ENCODE measurements around the gene SLC12A4. TPM values are rescaled to one million over a fixed set of nuclear protein-coding genes. Genes with fewer than 3 reads are reported as not detected.

SLC12A4 gene
- total RNA-seq, 1 experiment from 2014 or later = 33.2 TPM

DNA sequence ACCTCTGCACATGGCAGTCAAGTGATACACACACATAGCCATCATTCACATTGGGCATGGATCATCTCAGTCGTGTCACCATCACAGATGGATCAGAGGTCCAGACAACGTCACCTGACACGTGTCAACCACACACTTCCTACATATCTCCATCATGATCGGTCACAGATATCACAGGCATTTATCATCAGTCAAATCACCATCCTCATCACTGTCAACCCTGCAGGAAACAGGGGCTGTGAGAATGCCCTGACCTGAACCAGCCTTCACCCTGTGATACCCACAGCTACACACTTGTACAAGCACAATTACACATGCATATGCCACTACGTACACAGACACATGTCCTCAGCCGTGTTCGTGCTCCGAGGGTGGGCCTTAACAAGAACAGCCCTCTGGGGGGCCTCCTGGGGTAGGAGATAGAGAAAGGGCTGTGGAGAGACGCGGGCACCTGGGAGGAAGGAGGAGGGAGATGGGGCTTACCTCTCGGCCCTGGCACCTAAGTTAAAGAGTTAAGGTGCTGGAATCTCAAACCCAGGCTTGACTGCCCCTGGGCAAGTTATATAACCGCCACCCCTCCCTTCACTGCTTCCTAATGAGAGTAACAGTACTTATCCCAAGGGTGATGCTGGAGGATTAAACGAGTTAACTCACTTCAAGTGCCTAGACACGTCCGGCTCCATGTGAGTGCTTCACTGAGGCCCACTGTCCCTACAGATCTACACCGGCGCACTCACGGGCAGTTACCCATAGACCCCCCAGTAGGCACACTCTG is 1.1 kb downstream of the SLC12A4 start:
- TSS peak; percentile 66 for BruUV-seq (replicated peaks)
- CTCF ChIA-PET = no interaction called here
- peak overlapping the region; percentile 94 for H3K4me3 ChIP-seq (ENCODE audit: low read length)
- no peaks in the 10 kb centered on the region for H3K27me3 ChIP-seq (ENCODE audit: low read length)
- no peaks in the 10 kb centered on the region for H3F3A ChIP-seq (ENCODE audit: low read length, unreplicated experiment)
- ATAC-seq = peak; percentile 5
- no peaks in the 10 kb centered on the region for H4K20me1 ChIP-seq (ENCODE audit: low read length)
- H3K9ac ChIP-seq (ENCODE audit: low read length) = peak overlapping the region; percentile 81
- peaks cover 29% of the 10 kb centered on the region for H3K79me2 ChIP-seq (ENCODE audit: low read length)
- H2AFZ ChIP-seq (ENCODE audit: low read length) = peak overlapping the region; percentile 92
- H3K9me2 ChIP-seq (replicated peaks; ENCODE audit: low read length) = no peaks in the 10 kb centered on the region
- intact Hi-C loops (cut with micrococcal nuclease) = no loop called here
- H3K36me3 ChIP-seq (ENCODE audit: low read depth, low read length) = no peaks in the 10 kb centered on the region; the same call in 1 of the 2 replicates
- H3K27ac ChIP-seq (ENCODE audit: low read length) = no peak overlapping the region
- H3K9me3 ChIP-seq (ENCODE audit: low read length) = no peaks in the 10 kb centered on the region
- no peak for TF ChIP-seq EZH2phosphoT487 (IDR thresholded peaks at IDR 0.05; ENCODE audit: borderline replicate concordance, low read length)
- TF ChIP-seq EZH2 (IDR thresholded peaks at IDR 0.05; ENCODE audit: low read length, unreplicated experiment) = no peak
- TF ChIP-seq, protein P1, sequence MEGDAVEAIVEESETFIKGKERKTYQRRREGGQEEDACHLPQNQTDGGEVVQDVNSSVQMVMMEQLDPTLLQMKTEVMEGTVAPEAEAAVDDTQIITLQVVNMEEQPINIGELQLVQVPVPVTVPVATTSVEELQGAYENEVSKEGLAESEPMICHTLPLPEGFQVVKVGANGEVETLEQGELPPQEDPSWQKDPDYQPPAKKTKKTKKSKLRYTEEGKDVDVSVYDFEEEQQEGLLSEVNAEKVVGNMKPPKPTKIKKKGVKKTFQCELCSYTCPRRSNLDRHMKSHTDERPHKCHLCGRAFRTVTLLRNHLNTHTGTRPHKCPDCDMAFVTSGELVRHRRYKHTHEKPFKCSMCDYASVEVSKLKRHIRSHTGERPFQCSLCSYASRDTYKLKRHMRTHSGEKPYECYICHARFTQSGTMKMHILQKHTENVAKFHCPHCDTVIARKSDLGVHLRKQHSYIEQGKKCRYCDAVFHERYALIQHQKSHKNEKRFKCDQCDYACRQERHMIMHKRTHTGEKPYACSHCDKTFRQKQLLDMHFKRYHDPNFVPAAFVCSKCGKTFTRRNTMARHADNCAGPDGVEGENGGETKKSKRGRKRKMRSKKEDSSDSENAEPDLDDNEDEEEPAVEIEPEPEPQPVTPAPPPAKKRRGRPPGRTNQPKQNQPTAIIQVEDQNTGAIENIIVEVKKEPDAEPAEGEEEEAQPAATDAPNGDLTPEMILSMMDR (conservative IDR thresholded peaks at IDR 0.05; ENCODE audit: low read depth, low read length) = no peak
- H3K4me1 ChIP-seq (ENCODE audit: insufficient read depth, low read length) = peaks cover 17% of the 10 kb centered on the region
- POLR2A ChIA-PET (ENCODE audit: unreplicated experiment) = interaction anchor here (0.5 kb wide), 1 partner anchor 129 kb away, joined by 3 read pairs; no protein-coding TSS in a partner anchor
- peak; percentile 11 for DNase-seq
- peak overlapping the region; percentile 95 for H3K4me2 ChIP-seq (ENCODE audit: low read length)

DNA sequence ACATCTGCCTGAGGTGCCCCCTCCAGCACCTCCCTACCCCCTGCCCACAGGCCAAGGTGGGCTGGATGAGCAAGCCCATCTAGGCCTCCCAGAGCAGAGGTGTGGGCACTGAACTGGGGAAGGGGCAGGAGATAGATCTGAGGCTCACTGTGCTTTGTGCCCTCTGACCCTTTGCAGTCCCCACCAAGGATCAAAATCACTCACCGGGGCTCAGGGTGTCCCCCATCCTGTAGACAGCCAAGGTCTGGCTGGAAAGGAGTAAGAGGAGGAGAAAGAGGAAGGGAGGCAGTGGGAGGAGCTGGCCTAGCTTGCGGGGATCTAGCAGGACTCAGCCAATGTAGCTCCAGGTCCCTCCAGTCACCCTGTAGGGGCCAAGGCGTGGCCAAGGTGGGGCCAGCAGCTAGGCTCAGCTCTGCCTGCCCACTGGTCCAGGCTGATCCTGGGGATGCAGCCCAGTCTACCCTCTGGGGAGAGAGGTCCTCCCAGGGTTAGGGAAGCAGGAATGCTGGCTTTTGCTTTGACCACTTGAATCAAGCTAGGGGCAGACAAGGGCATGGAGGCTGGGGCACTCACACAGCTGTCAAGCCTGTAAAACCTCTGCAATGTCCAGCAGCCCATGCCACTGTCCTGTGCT is 1.8 kb downstream of the SLC12A4 start:
- BruUV-seq (replicated peaks) = no TSS peak
- POLR2A ChIA-PET (ENCODE audit: unreplicated experiment) = no interaction called here

More for the DNA sequence above, 1.8 kb downstream of the SLC12A4 start:
- Histone ChIP-seq H3K27ac (ENCODE audit: low read length) (no peak overlapping the region), H4K20me1 (ENCODE audit: low read length) (no peaks in the 10 kb centered on the region), H3K4me1 (ENCODE audit: insufficient read depth, low read length) (peaks cover 17% of the 10 kb centered on the region), H3K9ac (ENCODE audit: low read length) (no peak overlapping the region), H3K9me2 (replicated peaks; ENCODE audit: low read length) (no peaks in the 10 kb centered on the region), H3K27me3 (ENCODE audit: low read length) (no peaks in the 10 kb centered on the region), H3K4me2 (ENCODE audit: low read length) (peak overlapping the region; percentile 95), H3K79me2 (ENCODE audit: low read length) (peaks cover 29% of the 10 kb centered on the region), H2AFZ (ENCODE audit: low read length) (no peak overlapping the region), H3F3A (ENCODE audit: low read length, unreplicated experiment) (no peaks in the 10 kb centered on the region), H3K36me3 (ENCODE audit: low read depth, low read length) (no peaks in the 10 kb centered on the region; the same call in 1 of the 2 replicates), H3K4me3 (ENCODE audit: low read length) (peak overlapping the region; percentile 94), H3K9me3 (ENCODE audit: low read length) (no peaks in the 10 kb centered on the region)
- ATAC-seq = no peak
- no peak for DNase-seq
- TF ChIP-seq EZH2phosphoT487 (IDR thresholded peaks at IDR 0.05; ENCODE audit: borderline replicate concordance, low read length) (no peak), EZH2 (IDR thresholded peaks at IDR 0.05; ENCODE audit: low read length, unreplicated experiment) (no peak)
- TF ChIP-seq, protein P1 (conservative IDR thresholded peaks at IDR 0.05; ENCODE audit: low read depth, low read length) = no peak
- CTCF ChIA-PET = no interaction called here
- intact Hi-C loops (cut with micrococcal nuclease) = no loop called here

All from PC-3 (cell line).